GM21526 (cell line): ENCODE data around the gene SESN1.

ENCODE experiments used
- ATAC-seq: cut with Tn5 transposase; IDR thresholded peaks from one replicate; pipeline ENCODE4 v1.9.1; 2021; ENCODE audit warnings: moderate library complexity; ENCODE audit not compliant: unreplicated experiment, low FRiP score

Gene SESN1

GRCh38 chr6:109062767-109063352, 31.8 kb downstream of the SESN1 start:
- ATAC-seq, result no peak

- ATAC-seq, result no peak
These were observed 32.4 kb downstream of the SESN1 start for GRCh38 chr6:109062216-109062615.

GRCh38 chr6:109060571-109060970, 34.1 kb downstream of the SESN1 start:
- no peak for ATAC-seq

- no peak for ATAC-seq
These were observed 35.0 kb downstream of the SESN1 start for GRCh38 chr6:109059571-109060021.

- no peak for ATAC-seq
These were observed 35.5 kb downstream of the SESN1 start for GRCh38 chr6:109059153-109059552.

- ATAC-seq, result no peak
These were observed 36.0 kb downstream of the SESN1 start for GRCh38 chr6:109058620-109059019.

GRCh38 chr6:109056661-109057060, 38.0 kb downstream of the SESN1 start:
- no peak for ATAC-seq

GRCh38 chr6:109055771-109056235, 38.8 kb downstream of the SESN1 start:
- no peak for ATAC-seq

- ATAC-seq, result no peak
These were observed 41.3 kb downstream of the SESN1 start for GRCh38 chr6:109053336-109053735.

- ATAC-seq, result no peak
These were observed 41.8 kb downstream of the SESN1 start for GRCh38 chr6:109052852-109053251.

- ATAC-seq, result no peak
These were observed 42.5 kb downstream of the SESN1 start for GRCh38 chr6:109052018-109052651.

- ATAC-seq, result no peak
These were observed 43.2 kb downstream of the SESN1 start for GRCh38 chr6:109051301-109052017.

- ATAC-seq, result no peak
These were observed 44.1 kb downstream of the SESN1 start for GRCh38 chr6:109050447-109051102.

- ATAC-seq, result no peak
These were observed 44.6 kb downstream of the SESN1 start for GRCh38 chr6:109050012-109050411.

- ATAC-seq, result no peak
These were observed 45.8 kb downstream of the SESN1 start for GRCh38 chr6:109048670-109049415.

GRCh38 chr6:109048176-109048575, 46.5 kb downstream of the SESN1 start:
- ATAC-seq, result no peak

- ATAC-seq, result no peak
These were observed 49.2 kb downstream of the SESN1 start for GRCh38 chr6:109045493-109045892.

GRCh38 chr6:109039795-109040194, 54.9 kb downstream of the SESN1 start:
- no peak for ATAC-seq

- no peak for ATAC-seq
These were observed 55.7 kb downstream of the SESN1 start for GRCh38 chr6:109038837-109039398.
